DMS114 treated with DMSO at 0.1 percent for 48 hours (cell line): Measurements from ENCODE around the gene DUSP1.
A peak's percentile ranks its signal among the peaks of the same experiment; 100 is the strongest.
"Not testable (repeated sequence)": the region's sequence is repeated elsewhere in the genome, so short reads cannot be mapped to it uniquely, and the experiment has no call there.

ENCODE experiments used
- DNase-seq: peaks from one replicate; lab custom pipeline; 2025; ENCODE audit not compliant: unreplicated experiment; lab: John Stamatoyannopoulos, UW

The DUSP1 gene

DNA sequence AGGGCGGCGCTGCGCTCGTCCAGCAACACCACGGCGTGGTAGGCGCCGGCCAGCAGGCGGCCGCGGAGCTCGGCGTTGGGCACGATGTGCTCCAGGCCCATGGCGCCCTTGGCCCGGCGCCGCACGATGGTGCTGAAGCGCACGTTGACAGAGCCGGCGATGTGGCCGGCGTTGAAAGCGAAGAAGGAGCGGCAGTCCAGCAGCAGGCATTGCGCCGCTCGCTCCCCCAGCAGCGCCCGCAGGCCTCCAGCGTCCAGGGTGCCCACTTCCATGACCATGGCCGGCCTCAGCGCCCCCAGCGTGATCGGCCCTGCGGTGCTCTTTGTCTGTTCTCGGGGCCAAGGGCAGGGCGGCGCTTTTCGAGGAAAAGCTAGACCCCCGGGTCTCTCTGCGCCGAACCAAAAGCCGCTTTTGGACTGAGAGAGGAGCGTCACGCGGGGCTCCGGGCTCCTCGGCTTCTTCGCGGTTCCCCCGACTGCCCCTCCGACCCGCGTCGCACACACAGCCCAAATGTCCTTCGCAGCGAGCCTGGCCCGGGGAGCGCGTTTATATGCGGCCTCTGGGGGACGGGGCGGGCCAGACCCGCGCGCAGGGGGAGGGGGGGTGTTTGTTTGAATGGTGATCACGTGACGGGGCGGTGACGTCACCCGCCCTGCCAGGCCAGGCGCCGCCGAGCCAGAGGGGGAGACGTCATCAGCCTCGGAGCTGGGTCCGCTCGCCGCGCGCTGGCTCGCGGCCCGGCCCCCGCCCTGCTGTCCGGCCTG, at the start of gene DUSP1:
Gene DUSP1, minus strand, starts transcription at position 521 of the 764 bp plus-strand sequence. Its CDS starts 243 bp downstream, at position 278.
- DNase-seq = peak; percentile 85

GRCh38 chr5:172820046-172820767, 49.2 kb upstream of the DUSP1 start:
- DNase-seq = no peak

- no peak for DNase-seq
These were observed 48.6 kb upstream of the DUSP1 start for GRCh38 chr5:172819569-172819968.

- DNase-seq = no peak
These were observed 47.1 kb upstream of the DUSP1 start for GRCh38 chr5:172818081-172818480.

DNA sequence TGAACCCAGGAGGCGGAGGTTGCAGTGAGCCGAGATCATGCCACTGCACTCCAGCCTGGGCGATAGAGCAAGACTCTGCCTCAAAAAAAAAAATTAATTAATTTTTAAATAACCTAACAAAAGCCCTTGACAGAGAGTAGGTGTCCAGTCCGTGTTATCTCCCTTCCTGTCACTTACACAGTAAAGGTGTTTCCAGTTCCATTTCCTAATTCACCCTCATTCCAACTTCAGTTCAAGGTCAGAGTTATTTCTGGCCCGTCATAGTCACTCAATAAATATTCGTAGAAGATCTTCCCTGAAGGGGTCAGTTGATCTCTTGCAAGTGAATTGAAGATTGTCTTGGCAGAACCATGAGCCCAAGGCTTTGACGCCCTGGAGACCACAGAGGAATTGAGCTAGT, 46.7 kb upstream of the DUSP1 start:
- DNase-seq = no peak

DNA sequence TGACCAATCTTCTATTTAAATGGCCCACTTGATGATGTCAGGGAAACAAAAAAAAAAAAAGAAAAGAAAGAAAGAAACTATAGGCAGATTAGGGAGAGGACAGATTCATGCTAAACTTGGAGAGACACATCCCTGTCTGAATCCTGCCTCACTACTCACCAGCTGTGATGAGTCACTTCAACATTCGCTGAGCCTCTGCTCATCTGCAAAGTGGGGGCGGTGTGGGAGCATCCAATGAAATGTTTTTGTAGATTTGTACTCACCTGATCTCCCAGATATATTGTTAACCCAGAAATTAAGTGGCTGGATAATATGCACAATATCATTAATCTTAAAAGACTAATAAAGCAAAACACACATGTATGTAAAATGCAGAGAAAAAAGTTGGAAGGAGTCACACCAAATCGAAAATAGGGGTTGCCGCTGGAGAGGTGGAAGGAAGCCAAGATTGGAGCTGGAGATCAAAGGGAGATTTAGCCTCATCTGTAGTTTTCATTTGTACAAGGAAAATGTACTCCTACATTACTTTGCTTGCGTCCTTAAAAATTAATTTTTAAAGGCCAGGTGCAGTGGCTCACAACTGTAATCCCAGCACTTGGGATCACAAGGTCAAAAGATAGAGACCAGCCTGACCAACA, 46.0 kb upstream of the DUSP1 start:
- DNase-seq = no peak

- no peak for DNase-seq
These were observed 44.6 kb upstream of the DUSP1 start for GRCh38 chr5:172815631-172816030.

GRCh38 chr5:172810996-172811395, 40.0 kb upstream of the DUSP1 start:
- not testable (repeated sequence) for DNase-seq

GRCh38 chr5:172809774-172810173, 38.8 kb upstream of the DUSP1 start:
- no peak for DNase-seq

DNA sequence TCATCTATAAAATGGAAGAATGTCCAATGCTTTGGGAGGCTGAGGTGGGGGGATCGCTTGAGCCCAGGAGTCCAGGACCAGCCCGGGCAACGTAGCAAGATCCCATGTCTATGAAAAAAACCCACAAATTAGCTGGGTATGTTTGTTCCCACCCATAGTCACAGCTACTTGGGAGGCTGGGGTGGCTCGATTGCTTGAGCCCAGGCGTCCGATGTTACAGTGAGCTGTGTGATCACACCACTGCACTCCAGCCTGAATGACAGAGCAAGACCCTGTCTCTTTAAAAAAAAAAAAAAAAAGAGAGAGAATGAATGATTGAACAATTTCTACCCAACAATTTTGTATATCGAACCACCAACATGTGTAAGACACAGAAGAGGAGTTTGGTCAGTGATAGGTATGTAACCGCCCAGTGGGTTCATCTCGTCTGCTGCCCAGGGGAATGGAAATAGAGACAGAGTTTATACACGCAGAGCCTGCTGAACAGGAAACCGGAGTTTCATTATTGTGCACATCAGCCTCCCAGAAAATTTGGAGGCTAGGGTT, 36.8 kb upstream of the DUSP1 start:
- no peak for DNase-seq

- no peak for DNase-seq
These were observed 36.1 kb upstream of the DUSP1 start for GRCh38 chr5:172806897-172807672.

GRCh38 chr5:172805736-172806255, 34.8 kb upstream of the DUSP1 start:
- no peak for DNase-seq

DNA sequence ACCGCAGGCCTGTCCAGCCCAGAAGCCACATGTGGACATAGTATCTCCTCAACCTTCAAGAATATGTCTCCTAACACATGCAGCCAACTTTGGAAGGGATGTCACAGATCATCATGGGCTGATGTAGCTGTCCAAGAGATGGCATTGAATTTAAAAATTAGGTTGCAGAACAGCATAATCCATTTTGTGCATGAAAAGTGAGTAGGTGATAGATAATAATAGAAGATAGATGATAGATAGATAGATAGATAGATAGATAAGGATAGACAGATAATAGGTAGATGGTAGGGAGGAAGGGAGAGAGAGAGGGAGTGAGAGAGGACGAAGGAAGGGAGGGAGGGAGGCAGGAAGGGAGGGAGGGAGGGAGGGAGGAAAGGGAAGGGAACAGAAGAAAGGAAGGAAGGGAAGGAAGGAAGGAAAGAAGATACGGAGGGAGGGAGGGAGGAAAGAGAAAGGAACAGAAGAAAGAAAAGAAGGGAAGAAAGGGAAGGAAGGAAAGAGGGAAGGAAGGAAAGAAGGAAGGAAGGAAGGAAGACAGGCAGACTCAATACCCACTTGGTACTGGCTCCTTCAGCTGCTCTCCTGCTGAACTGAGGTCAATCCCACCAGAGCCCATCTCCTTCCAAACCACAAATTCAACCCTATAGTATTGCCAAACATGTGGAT, 34.2 kb upstream of the DUSP1 start:
- no peak for DNase-seq

DNA sequence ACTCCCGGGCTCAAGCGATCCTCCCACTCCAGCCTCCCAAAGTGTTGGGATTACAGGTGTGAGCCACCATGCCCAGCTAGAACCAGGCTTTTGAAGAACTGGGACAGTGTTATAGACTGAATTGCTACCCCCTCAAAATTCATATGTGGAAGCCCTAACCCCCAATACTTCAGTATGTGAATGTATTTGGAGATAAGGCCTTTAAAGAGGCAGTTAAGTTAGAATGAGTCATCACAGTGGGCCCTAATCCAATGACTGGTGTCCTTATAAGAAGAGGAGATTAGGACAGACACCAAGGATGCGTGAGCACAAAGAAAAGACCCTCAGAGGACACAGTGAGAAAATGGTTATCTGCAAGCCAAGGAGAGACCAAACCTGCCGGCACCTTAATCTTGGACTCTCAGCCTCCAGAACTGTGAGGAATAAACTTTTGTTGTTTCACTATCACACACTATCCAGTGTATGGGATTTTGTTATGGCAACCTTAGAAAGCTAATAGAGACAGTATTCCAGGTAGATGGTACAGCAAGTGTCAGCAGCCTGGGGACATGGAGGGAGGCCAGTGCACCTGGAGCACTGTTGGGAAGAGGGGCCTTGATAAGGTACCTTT, 31.7 kb upstream of the DUSP1 start:
- no peak for DNase-seq

- DNase-seq = no peak
These were observed 31.1 kb upstream of the DUSP1 start for GRCh38 chr5:172802112-172802511.

DNA sequence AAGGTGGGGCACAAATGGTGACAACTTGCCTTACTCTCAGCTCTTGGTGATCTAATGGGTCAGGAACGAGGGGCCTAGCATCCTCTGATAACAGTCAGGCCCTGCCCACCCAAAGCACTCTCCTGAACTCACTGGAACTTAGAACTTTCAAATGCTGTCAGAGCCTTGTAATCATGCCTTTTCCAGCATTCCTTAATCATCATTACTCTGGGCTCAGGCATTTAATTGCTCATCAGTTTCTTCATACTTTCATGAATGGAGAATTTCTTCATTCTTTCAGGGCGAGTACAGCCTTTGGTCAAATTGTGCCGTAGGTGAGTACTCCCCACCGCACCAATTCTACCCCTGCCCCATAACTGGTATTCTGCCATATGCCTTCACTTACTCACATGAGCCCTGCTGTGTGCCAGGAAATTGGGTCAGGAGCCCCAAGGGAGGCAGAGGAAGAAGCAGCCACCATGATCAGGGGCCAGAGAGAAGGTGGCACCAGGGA, 30.2 kb upstream of the DUSP1 start:
- no peak for DNase-seq

GRCh38 chr5:172800088-172800551, 29.1 kb upstream of the DUSP1 start:
- DNase-seq = no peak

DNA sequence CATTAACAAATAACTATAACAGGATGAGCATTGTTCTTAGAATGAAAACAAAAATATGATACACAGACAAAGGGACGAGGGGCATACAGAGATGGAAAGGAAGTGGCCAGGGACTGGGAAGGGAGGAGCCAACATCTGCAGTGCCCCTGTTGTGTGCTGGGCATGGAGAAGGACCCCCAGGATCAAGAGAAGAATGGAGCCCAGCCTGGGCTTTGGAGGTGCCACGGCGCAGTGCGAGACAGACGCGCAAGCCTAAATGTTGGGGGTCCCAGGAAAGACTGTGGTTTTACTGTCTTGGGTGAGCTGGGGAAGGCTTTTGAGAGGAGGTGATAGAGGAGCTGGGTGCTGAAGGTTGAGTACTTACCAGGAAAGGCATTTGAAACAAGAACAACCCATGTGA, 28.4 kb upstream of the DUSP1 start:
- DNase-seq = no peak

- no peak for DNase-seq
These were observed 27.6 kb upstream of the DUSP1 start for GRCh38 chr5:172798422-172799215.
